HG02885 (cell line): Measurements from ENCODE around the gene TMEM97.
"Not testable (repeated sequence)": the region's sequence is repeated elsewhere in the genome, so short reads cannot be mapped to it uniquely, and the experiment has no call there.

Experiments used
- ATAC-seq: cut with Tn5 transposase; IDR thresholded peaks from one replicate; pipeline ENCODE4 v1.9.1; 2021; ENCODE audit warnings: mild to moderate bottlenecking; ENCODE audit not compliant: unreplicated experiment, poor library complexity

Gene TMEM97

GRCh38 chr17:28318759-28319597 is at the start of gene TMEM97:
TSS of gene TMEM97 (plus strand) at chr17:28319200. CDS start at chr17:28319240, 40 bp downstream.
- ATAC-seq = peak; percentile 94

- no peak for ATAC-seq
Measured at GRCh38 chr17:28270055-28270454, 48.9 kb upstream of the TMEM97 start.

GRCh38 chr17:28270926-28271325 is 48.1 kb upstream of the TMEM97 start:
- ATAC-seq = no peak

GRCh38 chr17:28271431-28271830 is 47.6 kb upstream of the TMEM97 start:
- ATAC-seq = no peak

GRCh38 chr17:28272166-28272565 is 46.8 kb upstream of the TMEM97 start:
- ATAC-seq = no peak

- ATAC-seq = not testable (repeated sequence)
Measured at GRCh38 chr17:28273341-28273740, 45.7 kb upstream of the TMEM97 start.

GRCh38 chr17:28274591-28275265 is 44.3 kb upstream of the TMEM97 start:
- no peak for ATAC-seq

GRCh38 chr17:28276011-28276410 is 43.0 kb upstream of the TMEM97 start:
- no peak for ATAC-seq

- no peak for ATAC-seq
Measured at GRCh38 chr17:28279411-28279810, 39.6 kb upstream of the TMEM97 start.

- no peak for ATAC-seq
Measured at GRCh38 chr17:28280826-28281225, 38.2 kb upstream of the TMEM97 start.

GRCh38 chr17:28282596-28282995 is 36.4 kb upstream of the TMEM97 start:
- ATAC-seq = no peak

- ATAC-seq = no peak
Measured at GRCh38 chr17:28285965-28286364, 33.0 kb upstream of the TMEM97 start.

- no peak for ATAC-seq
Measured at GRCh38 chr17:28290703-28291102, 28.3 kb upstream of the TMEM97 start.

- no peak for ATAC-seq
Measured at GRCh38 chr17:28291780-28292330, 27.1 kb upstream of the TMEM97 start.

- ATAC-seq = not testable (repeated sequence)
Measured at GRCh38 chr17:28292878-28293277, 26.1 kb upstream of the TMEM97 start.

- no peak for ATAC-seq
Measured at GRCh38 chr17:28293994-28294393, 25.0 kb upstream of the TMEM97 start.

GRCh38 chr17:28295677-28296578 is 23.1 kb upstream of the TMEM97 start:
- ATAC-seq = no peak

GRCh38 chr17:28298449-28298848 is 20.6 kb upstream of the TMEM97 start:
- no peak for ATAC-seq

GRCh38 chr17:28306954-28307401 is 12.0 kb upstream of the TMEM97 start:
- ATAC-seq = no peak

GRCh38 chr17:28313841-28314240 is 5.2 kb upstream of the TMEM97 start:
- no peak for ATAC-seq
